ENCODE measurements around the gene PTGER2. TPM values are rescaled to one million over a fixed set of nuclear protein-coding genes. Genes with fewer than 3 reads are reported as not detected.

The PTGER2 gene
- total RNA-seq, 1 experiment from 2014 or later, result 0.57 TPM

DNA sequence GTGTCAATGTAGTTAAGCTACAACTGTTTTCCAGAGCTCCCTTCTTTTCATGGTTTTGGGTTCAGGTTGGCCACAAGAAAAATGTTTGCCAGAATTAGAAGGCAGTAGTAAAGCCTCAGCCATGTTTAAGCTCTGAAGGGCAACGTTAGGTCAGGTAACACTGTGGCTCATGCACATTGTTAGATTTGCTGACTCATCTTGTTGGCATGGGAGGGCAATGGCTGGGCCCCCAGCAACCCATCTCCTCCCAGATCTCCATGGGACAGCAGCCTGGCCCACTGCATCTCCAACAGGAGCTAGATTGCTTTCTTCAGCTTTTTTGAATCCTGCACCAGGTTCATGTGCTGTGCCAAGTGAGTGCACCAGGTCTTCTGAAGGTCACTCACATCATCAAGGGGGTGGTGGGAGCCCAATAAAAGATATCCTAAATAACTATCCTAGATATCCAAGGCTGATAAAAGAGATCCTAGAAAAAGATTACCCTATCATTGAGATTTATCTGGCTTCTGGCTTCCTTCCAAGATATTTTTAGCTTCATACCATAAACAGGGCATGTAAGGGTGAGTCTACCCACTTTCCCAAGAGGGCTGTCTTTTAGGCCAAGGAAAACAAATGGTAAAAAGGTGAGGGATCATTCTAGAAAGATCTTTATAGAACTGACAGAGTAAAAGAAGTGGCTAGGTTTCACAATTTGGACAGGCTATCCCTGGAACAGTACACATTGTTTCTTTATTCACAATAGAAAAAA, 28.9 kb downstream of the PTGER2 start:
- H3K4me1 ChIP-seq (ENCODE audit: control insufficient read depth in 1 of 2, insufficient read depth in 2 of 2, low read length in 2 of 2), result peaks cover 7 to 13% of the 10 kb centered on the region in 2 experiments
- intact Hi-C loops (cut with micrococcal nuclease), result no loop called here
- ChIA-PET CTCF (no interaction called here), RAD21 (ENCODE audit: low non-redundant PET in 1 of 2, low total read pairs in 2 of 2, uncharacterized antibody in 2 of 2, unreplicated experiment in 2 of 2) (no interaction called here), POLR2A (no interaction called here)
- BruUV-seq (replicated peaks), result no TSS peak
- DNase-seq (ENCODE audit: low read depth, low spot score) (no peak), ATAC-seq (peak; percentile 40; the same call in 1 of the 2 replicates)
- H3K9me3 ChIP-seq (ENCODE audit: control insufficient read depth in 1 of 2, insufficient read depth in 1 of 2, low read depth in 1 of 2, low read length in 2 of 2), result no peaks in the 10 kb centered on the region
- H3K79me2 ChIP-seq (ENCODE audit: insufficient read depth, low read length), result no peaks in the 10 kb centered on the region
- no peaks in the 10 kb centered on the region for H3K9me2 ChIP-seq (ENCODE audit: insufficient read depth)
- no peaks in the 10 kb centered on the region for H3K27me3 ChIP-seq (ENCODE audit: insufficient read depth, low read length)
- no peaks in the 10 kb centered on the region for H4K20me1 ChIP-seq (ENCODE audit: insufficient read depth)
- no peak overlapping the region for H3K27ac ChIP-seq (ENCODE audit: low read depth, low read length)
- TF ChIP-seq YY1 (IDR thresholded peaks at IDR 0.05; ENCODE audit: extremely low read depth, insufficient replicate concordance, low read depth, low read length) (no peak), POLR2A (IDR thresholded peaks at IDR 0.05; ENCODE audit: borderline replicate concordance, extremely low read depth, insufficient read depth, insufficient read length) (no peak), ZNF274 (IDR thresholded peaks at IDR 0.05; ENCODE audit: low read depth, low read length) (no peak), ZFX (IDR thresholded peaks at IDR 0.05) (no peak), POLR2AphosphoS5 (IDR thresholded peaks at IDR 0.05; ENCODE audit: low read depth, low read length) (no peak), SRF (IDR thresholded peaks at IDR 0.05; ENCODE audit: low read depth) (no peak), JUND (IDR thresholded peaks at IDR 0.05) (no peak)
- peak overlapping the region; percentile 34 for H3K4me2 ChIP-seq (ENCODE audit: low read length)
- H3K36me3 ChIP-seq (ENCODE audit: control insufficient read depth in 1 of 2, insufficient read depth in 2 of 2, low read length in 2 of 2), result no peaks in the 10 kb centered on the region
- H3K4me3 ChIP-seq (replicated peaks in 1 of 2; ENCODE audit: low read depth in 1 of 2, low read length in 2 of 2), result no peak overlapping the region
- peak overlapping the region; percentile 56 for H2AFZ ChIP-seq (ENCODE audit: low read depth, low read length, poor library complexity, severe bottlenecking)
- no peak overlapping the region for H3K9ac ChIP-seq (ENCODE audit: low read length)

DNA sequence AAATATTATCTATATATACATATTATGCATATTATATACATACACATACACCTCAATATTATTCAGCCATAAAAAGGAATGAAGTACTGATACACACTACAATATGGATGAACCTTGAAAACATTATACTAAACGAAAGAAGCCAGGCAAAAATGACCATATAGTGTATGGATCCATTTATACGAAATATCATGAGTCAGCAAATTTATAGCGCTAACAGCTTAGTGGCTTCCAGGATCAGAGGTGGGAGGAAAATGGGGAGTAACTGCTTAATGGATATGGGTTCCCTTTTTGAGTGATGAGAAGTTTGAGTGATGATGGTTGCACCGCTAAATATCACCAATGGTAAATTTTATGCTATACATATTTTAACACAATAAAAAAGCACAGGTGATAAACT, 32.7 kb downstream of the PTGER2 start:
- Histone ChIP-seq H3K27ac (ENCODE audit: low read depth, low read length) (no peak overlapping the region), H4K20me1 (ENCODE audit: insufficient read depth) (no peaks in the 10 kb centered on the region), H3K79me2 (ENCODE audit: insufficient read depth, low read length) (no peaks in the 10 kb centered on the region), H3K36me3 (ENCODE audit: control insufficient read depth in 1 of 2, insufficient read depth in 2 of 2, low read length in 2 of 2) (no peaks in the 10 kb centered on the region), H3K4me3 (replicated peaks in 1 of 2; ENCODE audit: low read depth in 1 of 2, low read length in 2 of 2) (no peak overlapping the region), H3K4me1 (ENCODE audit: control insufficient read depth in 1 of 2, insufficient read depth in 2 of 2, low read length in 2 of 2) (peaks cover 7 to 8% of the 10 kb centered on the region in 2 experiments), H3K27me3 (ENCODE audit: insufficient read depth, low read length) (no peaks in the 10 kb centered on the region), H3K9me3 (ENCODE audit: control insufficient read depth in 1 of 2, insufficient read depth in 1 of 2, low read depth in 1 of 2, low read length in 2 of 2) (no peaks in the 10 kb centered on the region), H3K9ac (ENCODE audit: low read length) (no peak overlapping the region), H3K9me2 (ENCODE audit: insufficient read depth) (no peaks in the 10 kb centered on the region), H3K4me2 (ENCODE audit: low read length) (no peak overlapping the region), H2AFZ (ENCODE audit: low read depth, low read length, poor library complexity, severe bottlenecking) (no peak overlapping the region)
- DNase-seq (ENCODE audit: low read depth, low spot score) (no peak), ATAC-seq (no peak)
- POLR2A ChIA-PET, result no interaction called here
- no peak for TF ChIP-seq EZH2phosphoT487 (IDR thresholded peaks at IDR 0.05; ENCODE audit: borderline replicate concordance)
- no peak for TF ChIP-seq SP1 (IDR thresholded peaks at IDR 0.05; ENCODE audit: low read depth)
- TF ChIP-seq ELF1 (IDR thresholded peaks at IDR 0.05; ENCODE audit: borderline replicate concordance, low read depth), result no peak
- TF ChIP-seq CEBPB (IDR thresholded peaks at IDR 0.05; ENCODE audit: low read depth), result no peak
- TF ChIP-seq, protein P1, sequence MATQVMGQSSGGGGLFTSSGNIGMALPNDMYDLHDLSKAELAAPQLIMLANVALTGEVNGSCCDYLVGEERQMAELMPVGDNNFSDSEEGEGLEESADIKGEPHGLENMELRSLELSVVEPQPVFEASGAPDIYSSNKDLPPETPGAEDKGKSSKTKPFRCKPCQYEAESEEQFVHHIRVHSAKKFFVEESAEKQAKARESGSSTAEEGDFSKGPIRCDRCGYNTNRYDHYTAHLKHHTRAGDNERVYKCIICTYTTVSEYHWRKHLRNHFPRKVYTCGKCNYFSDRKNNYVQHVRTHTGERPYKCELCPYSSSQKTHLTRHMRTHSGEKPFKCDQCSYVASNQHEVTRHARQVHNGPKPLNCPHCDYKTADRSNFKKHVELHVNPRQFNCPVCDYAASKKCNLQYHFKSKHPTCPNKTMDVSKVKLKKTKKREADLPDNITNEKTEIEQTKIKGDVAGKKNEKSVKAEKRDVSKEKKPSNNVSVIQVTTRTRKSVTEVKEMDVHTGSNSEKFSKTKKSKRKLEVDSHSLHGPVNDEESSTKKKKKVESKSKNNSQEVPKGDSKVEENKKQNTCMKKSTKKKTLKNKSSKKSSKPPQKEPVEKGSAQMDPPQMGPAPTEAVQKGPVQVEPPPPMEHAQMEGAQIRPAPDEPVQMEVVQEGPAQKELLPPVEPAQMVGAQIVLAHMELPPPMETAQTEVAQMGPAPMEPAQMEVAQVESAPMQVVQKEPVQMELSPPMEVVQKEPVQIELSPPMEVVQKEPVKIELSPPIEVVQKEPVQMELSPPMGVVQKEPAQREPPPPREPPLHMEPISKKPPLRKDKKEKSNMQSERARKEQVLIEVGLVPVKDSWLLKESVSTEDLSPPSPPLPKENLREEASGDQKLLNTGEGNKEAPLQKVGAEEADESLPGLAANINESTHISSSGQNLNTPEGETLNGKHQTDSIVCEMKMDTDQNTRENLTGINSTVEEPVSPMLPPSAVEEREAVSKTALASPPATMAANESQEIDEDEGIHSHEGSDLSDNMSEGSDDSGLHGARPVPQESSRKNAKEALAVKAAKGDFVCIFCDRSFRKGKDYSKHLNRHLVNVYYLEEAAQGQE (IDR thresholded peaks at IDR 0.05; ENCODE audit: low read depth), result no peak
- intact Hi-C loops (cut with micrococcal nuclease), result no loop called here
- no TSS peak for BruUV-seq (replicated peaks)
- CTCF ChIA-PET, result no interaction called here
- RAD21 ChIA-PET (ENCODE audit: low non-redundant PET in 1 of 2, low total read pairs in 2 of 2, uncharacterized antibody in 2 of 2, unreplicated experiment in 2 of 2), result no interaction called here
